Astrocyte of the spinal cord (primary cell): ENCODE measurements around the gene TLR10.

ENCODE experiments used
- DNase-seq: peaks from one replicate; pipeline ENCODE4 v3.0.0; 2011; ENCODE audit warnings: low read depth, low spot score
- H3K4me3 ChIP-seq: 2 replicates; pipeline ENCODE4 v1.5.1; 2011; ENCODE audit warnings: low read depth, mild to moderate bottlenecking, low read length, moderate library complexity
- CTCF ChIP-seq: IDR thresholded peaks from 2 replicates; pipeline ENCODE4 v1.5.1; 2012; ENCODE audit warnings: low read depth, mild to moderate bottlenecking, low read length, inconsistent platforms
- in situ Hi-C: cut with HindIII; loops from 2 replicates; pipeline ENCODE4 v1.10.0; 2017; ENCODE audit warnings: low sequenced_read_pairs

The TLR10 gene

GRCh38 chr4:38723114-38723513 lies 59.7 kb downstream of the TLR10 start:
- in situ Hi-C loops: no loop called here
- no peak for DNase-seq
- no peak for TF ChIP-seq CTCF
- H3K4me3 ChIP-seq: no peak overlapping the region
